ENCODE measurements around the gene P2RY2.
"Not testable (repeated sequence)": the region's sequence is repeated elsewhere in the genome, so short reads cannot be mapped to it uniquely, and the experiment has no call there.

P2RY2 gene

DNA sequence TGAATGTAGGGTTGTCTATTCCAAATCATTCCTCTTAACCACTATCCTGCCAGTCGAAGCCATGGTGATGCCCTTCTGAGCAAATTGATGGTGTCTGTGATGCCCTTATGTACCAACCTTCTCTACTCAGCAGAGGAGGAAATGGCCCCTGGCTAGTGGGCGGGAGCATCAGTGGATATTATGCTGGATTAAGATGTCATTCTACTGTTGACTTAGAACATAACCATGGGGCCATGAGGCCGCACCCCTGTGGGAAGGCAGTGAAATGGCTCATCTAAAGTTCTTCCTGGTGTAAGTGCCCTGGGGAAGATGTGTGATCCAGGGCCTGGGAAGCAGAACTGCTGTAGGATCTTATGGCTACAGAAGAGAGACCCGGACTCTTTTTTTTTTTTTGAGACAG lies 20.7 kb upstream of the P2RY2 start:
- Histone ChIP-seq H3K79me2 (ENCODE audit: low read length) (no peaks in the 10 kb centered on the region), H3K4me1 (ENCODE audit: low read length) (no peaks in the 10 kb centered on the region), H3K4me2 (ENCODE audit: low read depth, low read length) (no peak overlapping the region), H3K4me3 (ENCODE audit: low read length) (no peak overlapping the region), H2AFZ (ENCODE audit: low read length) (no peak overlapping the region), H3K27ac (ENCODE audit: low read length) (no peak overlapping the region), H3K9me3 (replicated peaks; ENCODE audit: insufficient read depth, low read length) (no peaks in the 10 kb centered on the region), H3F3A (ENCODE audit: insufficient read depth, low read length) (no peaks in the 10 kb centered on the region), H3K9me2 (replicated peaks; ENCODE audit: insufficient read depth, low read length) (no peaks in the 10 kb centered on the region), H4K20me1 (ENCODE audit: insufficient read depth, low read length) (no peaks in the 10 kb centered on the region), H3K27me3 (replicated peaks; ENCODE audit: insufficient read depth, low read length) (no peaks in the 10 kb centered on the region), H3K36me3 (replicated peaks; ENCODE audit: insufficient read depth, low read length) (no peaks in the 10 kb centered on the region), H3K9ac (ENCODE audit: low read length) (no peak overlapping the region)
- no peak for TF ChIP-seq EZH2phosphoT487 (IDR thresholded peaks at IDR 0.05; ENCODE audit: low read length)
- TF ChIP-seq, protein P1, sequence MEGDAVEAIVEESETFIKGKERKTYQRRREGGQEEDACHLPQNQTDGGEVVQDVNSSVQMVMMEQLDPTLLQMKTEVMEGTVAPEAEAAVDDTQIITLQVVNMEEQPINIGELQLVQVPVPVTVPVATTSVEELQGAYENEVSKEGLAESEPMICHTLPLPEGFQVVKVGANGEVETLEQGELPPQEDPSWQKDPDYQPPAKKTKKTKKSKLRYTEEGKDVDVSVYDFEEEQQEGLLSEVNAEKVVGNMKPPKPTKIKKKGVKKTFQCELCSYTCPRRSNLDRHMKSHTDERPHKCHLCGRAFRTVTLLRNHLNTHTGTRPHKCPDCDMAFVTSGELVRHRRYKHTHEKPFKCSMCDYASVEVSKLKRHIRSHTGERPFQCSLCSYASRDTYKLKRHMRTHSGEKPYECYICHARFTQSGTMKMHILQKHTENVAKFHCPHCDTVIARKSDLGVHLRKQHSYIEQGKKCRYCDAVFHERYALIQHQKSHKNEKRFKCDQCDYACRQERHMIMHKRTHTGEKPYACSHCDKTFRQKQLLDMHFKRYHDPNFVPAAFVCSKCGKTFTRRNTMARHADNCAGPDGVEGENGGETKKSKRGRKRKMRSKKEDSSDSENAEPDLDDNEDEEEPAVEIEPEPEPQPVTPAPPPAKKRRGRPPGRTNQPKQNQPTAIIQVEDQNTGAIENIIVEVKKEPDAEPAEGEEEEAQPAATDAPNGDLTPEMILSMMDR (IDR thresholded peaks at IDR 0.05; ENCODE audit: low read length): no peak
- no peak for TF ChIP-seq EZH2 (optimal IDR thresholded peaks at IDR 0.05; ENCODE audit: low read depth, low read length)
- no peak for DNase-seq

DNA sequence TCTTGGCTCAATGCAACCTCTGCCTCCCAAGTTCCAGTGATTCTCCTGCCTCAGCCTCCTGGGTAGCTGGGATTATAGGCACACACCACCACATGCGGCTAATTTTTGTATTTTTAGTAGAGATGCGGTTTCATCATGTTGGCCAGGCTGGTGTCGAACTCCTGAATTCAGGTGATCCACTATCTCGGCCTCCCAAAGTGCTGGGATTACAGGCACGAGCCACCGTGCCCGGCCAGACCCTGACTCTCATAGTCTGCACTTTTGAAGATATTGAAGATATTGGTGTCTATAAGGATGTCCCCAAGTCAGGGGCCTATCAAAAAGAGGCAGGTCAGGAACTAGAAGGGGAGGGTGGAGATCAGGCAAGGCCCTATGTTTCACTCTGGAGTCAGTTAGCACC lies 20.3 kb upstream of the P2RY2 start:
- H3K9ac ChIP-seq (ENCODE audit: low read length); H4K20me1 ChIP-seq (ENCODE audit: insufficient read depth, low read length); H3K79me2 ChIP-seq (ENCODE audit: low read length); H3K4me1 ChIP-seq (ENCODE audit: low read length); H3K27me3 ChIP-seq (replicated peaks; ENCODE audit: insufficient read depth, low read length); H3F3A ChIP-seq (ENCODE audit: insufficient read depth, low read length); H3K9me2 ChIP-seq (replicated peaks; ENCODE audit: insufficient read depth, low read length); DNase-seq; H3K4me2 ChIP-seq (ENCODE audit: low read depth, low read length); H3K4me3 ChIP-seq (ENCODE audit: low read length); H3K36me3 ChIP-seq (replicated peaks; ENCODE audit: insufficient read depth, low read length); H3K9me3 ChIP-seq (replicated peaks; ENCODE audit: insufficient read depth, low read length); H3K27ac ChIP-seq (ENCODE audit: low read length); H2AFZ ChIP-seq (ENCODE audit: low read length): not testable (repeated sequence)

DNA sequence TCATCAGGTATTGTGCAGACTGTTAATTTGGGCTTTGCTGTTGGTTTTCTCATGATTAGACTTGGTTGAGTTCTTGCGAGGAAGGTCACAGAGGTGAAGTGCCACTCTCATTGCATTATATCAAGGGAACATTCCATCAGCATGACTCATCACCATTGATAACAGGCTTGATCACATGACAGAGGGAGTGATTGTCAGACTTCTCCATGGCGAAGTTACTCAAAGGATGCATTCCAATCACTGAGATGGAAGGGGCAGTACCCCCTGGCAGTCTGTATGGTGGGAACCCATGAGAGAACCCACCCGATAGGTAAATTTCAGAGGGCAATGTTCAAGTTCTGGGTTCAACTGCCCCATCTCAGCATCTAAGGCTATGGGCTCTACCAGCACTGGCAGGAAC lies 19.4 kb upstream of the P2RY2 start:
- H2AFZ ChIP-seq (ENCODE audit: low read length): no peak overlapping the region
- DNase-seq: no peak

DNA sequence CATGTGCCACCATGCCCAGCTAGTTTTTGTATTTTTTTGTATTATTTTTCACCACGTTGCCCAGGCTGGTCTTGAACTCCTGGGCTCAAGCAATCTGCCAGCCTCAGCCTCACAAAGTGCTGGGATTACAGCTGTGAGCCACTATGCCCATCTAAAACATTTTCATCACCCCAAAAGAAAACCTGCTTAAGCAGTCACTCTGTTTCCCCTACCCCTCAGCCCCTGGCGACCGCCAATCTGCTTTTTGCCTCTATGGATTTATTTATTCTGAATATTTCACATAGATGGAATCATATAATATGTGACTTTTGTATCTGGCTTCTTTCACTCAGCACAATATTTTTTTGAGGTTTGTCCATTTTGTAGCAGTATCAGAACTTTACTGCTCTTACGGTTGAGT lies 18.6 kb upstream of the P2RY2 start:
- no peaks in the 10 kb centered on the region for H4K20me1 ChIP-seq (ENCODE audit: insufficient read depth, low read length)
- H3K79me2 ChIP-seq (ENCODE audit: low read length): no peaks in the 10 kb centered on the region
- no peaks in the 10 kb centered on the region for H3K36me3 ChIP-seq (replicated peaks; ENCODE audit: insufficient read depth, low read length)
- H2AFZ ChIP-seq (ENCODE audit: low read length): no peak overlapping the region
- H3K9me2 ChIP-seq (replicated peaks; ENCODE audit: insufficient read depth, low read length): no peaks in the 10 kb centered on the region
- H3K27me3 ChIP-seq (replicated peaks; ENCODE audit: insufficient read depth, low read length): no peaks in the 10 kb centered on the region
- no peak overlapping the region for H3K27ac ChIP-seq (ENCODE audit: low read length)
- H3K4me1 ChIP-seq (ENCODE audit: low read length): peaks cover under 1% of the 10 kb centered on the region; the same call in 1 of the 2 replicates
- no peaks in the 10 kb centered on the region for H3K9me3 ChIP-seq (replicated peaks; ENCODE audit: insufficient read depth, low read length)
- no peak for DNase-seq
- no peak for TF ChIP-seq EZH2 (optimal IDR thresholded peaks at IDR 0.05; ENCODE audit: low read depth, low read length)
- TF ChIP-seq, protein P1 (IDR thresholded peaks at IDR 0.05; ENCODE audit: low read length): no peak
- TF ChIP-seq EZH2phosphoT487 (IDR thresholded peaks at IDR 0.05; ENCODE audit: low read length): no peak
- no peak overlapping the region for H3K9ac ChIP-seq (ENCODE audit: low read length)
- H3K4me2 ChIP-seq (ENCODE audit: low read depth, low read length): no peak overlapping the region
- no peak overlapping the region for H3K4me3 ChIP-seq (ENCODE audit: low read length)
- no peaks in the 10 kb centered on the region for H3F3A ChIP-seq (ENCODE audit: insufficient read depth, low read length)

More for the DNA sequence above, 19.4 kb upstream of the P2RY2 start:
- Histone ChIP-seq H3K79me2 (ENCODE audit: low read length) (no peaks in the 10 kb centered on the region), H4K20me1 (ENCODE audit: insufficient read depth, low read length) (no peaks in the 10 kb centered on the region), H3K4me3 (ENCODE audit: low read length) (no peak overlapping the region), H3K4me1 (ENCODE audit: low read length) (no peaks in the 10 kb centered on the region), H3K27me3 (replicated peaks; ENCODE audit: insufficient read depth, low read length) (no peaks in the 10 kb centered on the region), H3K4me2 (ENCODE audit: low read depth, low read length) (no peak overlapping the region), H3K27ac (ENCODE audit: low read length) (no peak overlapping the region), H3F3A (ENCODE audit: insufficient read depth, low read length) (no peaks in the 10 kb centered on the region), H3K9ac (ENCODE audit: low read length) (no peak overlapping the region), H3K9me2 (replicated peaks; ENCODE audit: insufficient read depth, low read length) (no peaks in the 10 kb centered on the region), H3K36me3 (replicated peaks; ENCODE audit: insufficient read depth, low read length) (no peaks in the 10 kb centered on the region), H3K9me3 (replicated peaks; ENCODE audit: insufficient read depth, low read length) (no peaks in the 10 kb centered on the region)
- TF ChIP-seq EZH2phosphoT487 (IDR thresholded peaks at IDR 0.05; ENCODE audit: low read length) (no peak), EZH2 (optimal IDR thresholded peaks at IDR 0.05; ENCODE audit: low read depth, low read length) (no peak)
- TF ChIP-seq, protein P1 (IDR thresholded peaks at IDR 0.05; ENCODE audit: low read length): no peak
